ENCODE measurements around the gene COG2.

COG2 gene

DNA sequence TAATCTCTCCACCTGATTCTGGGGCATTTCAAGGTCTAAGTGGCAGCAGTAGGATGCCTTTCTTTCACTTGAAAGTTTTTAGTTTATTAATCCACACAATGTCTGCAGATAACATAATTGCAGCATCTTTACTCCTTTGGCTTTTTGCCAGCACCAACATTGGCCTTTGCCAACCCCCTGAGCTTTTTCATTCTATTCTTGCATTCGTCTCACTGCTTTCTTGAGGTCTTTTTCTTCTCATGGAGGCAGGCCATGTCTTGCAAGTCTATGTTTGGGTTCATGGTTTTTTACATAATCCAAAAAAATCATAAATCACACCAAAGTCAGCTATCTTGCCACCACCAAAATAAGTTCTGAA, 30.4 kb upstream of the COG2 start:
- ATAC-seq (replicated peaks; ENCODE audit: extremely low read depth, poor library complexity, severe bottlenecking) (no peak), DNase-seq (ENCODE audit: low spot score in 2 of 2) (no peak)
- Mint-ChIP-seq H3K9me3 (no peaks in the 10 kb centered on the region), H3K4me3 (no peak overlapping the region), H3K27ac (ENCODE audit: low read depth) (no peak overlapping the region), H3K27me3 (peaks cover 43% of the 10 kb centered on the region), H3K4me1 (no peaks in the 10 kb centered on the region), H3K36me3 (ENCODE audit: insufficient read depth) (no peaks in the 10 kb centered on the region)

DNA sequence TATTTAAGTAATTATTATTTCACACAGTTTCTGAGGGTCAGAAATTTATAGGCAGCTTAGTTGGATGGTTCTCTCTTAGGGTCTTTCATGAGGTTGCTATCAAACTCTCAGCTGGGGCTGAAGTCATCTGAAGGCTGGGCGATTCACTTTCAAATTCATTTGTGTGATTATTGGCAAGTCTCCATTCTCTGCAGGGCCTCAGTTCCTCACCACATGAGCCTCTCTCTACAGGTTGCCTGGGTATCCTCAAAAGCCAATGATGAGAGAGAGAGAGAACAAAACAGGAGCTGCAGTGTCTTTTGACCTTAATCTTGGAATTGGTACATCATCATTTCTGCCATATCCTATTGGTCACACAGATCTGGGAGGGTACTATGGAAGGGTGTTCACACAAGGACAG, 29.6 kb upstream of the COG2 start:
- no peak for ATAC-seq (replicated peaks; ENCODE audit: extremely low read depth, poor library complexity, severe bottlenecking)
- Mint-ChIP-seq H3K27ac (ENCODE audit: low read depth) (no peak overlapping the region), H3K27me3 (peaks cover 47% of the 10 kb centered on the region), H3K4me3 (no peak overlapping the region), H3K9me3 (no peaks in the 10 kb centered on the region), H3K4me1 (no peaks in the 10 kb centered on the region), H3K36me3 (ENCODE audit: insufficient read depth) (no peaks in the 10 kb centered on the region)
- DNase-seq (ENCODE audit: low spot score in 2 of 2): no peak

DNA sequence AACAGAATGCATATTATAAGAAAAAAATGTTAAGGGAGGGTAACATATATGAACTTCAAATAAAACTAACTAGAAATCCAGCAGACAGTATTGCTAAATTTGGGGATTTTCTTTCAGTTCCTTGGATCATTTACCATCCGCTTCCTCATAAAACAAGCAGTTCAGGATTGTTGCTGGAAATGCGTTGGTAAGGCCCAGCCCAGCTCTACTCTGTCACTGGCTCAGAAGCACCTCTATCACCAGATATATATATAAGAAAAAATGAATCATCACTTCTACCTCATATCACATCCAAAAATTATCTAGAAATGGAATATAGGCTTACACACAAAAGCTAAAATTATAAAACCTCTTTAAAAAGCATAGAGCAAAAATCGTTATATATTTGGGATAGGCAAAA, 28.2 kb upstream of the COG2 start:
- no peaks in the 10 kb centered on the region for H3K4me1 Mint-ChIP-seq
- no peaks in the 10 kb centered on the region for H3K9me3 Mint-ChIP-seq
- H3K27me3 Mint-ChIP-seq: peaks cover 61% of the 10 kb centered on the region

DNA sequence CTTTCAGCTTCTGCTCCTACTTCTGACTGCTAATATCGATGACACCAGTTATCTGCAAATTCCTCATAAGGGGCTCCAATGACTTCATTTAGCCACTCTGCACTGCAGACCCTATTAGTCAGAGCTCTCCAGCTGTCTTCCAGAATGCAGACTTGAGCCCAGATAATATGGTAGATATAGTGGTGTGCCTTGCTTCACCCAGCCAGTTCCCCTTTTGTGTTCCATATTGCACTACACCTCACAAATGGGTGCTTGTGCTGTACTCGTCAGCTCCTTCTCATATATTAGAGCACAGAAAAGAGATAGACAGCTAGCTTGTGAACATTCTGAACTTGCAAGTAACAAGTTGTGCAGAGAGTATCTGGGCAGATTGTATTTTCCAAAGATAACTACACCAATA, 23.7 kb upstream of the COG2 start:
- Mint-ChIP-seq H3K9me3 (no peaks in the 10 kb centered on the region), H3K27me3 (peaks cover 62% of the 10 kb centered on the region)

More for the DNA sequence above, 28.2 kb upstream of the COG2 start:
- ATAC-seq (replicated peaks; ENCODE audit: extremely low read depth, poor library complexity, severe bottlenecking) (no peak), DNase-seq (ENCODE audit: low spot score in 2 of 2) (no peak)
- Mint-ChIP-seq H3K27ac (ENCODE audit: low read depth) (no peak overlapping the region), H3K4me3 (no peak overlapping the region), H3K36me3 (ENCODE audit: insufficient read depth) (no peaks in the 10 kb centered on the region)

DNA sequence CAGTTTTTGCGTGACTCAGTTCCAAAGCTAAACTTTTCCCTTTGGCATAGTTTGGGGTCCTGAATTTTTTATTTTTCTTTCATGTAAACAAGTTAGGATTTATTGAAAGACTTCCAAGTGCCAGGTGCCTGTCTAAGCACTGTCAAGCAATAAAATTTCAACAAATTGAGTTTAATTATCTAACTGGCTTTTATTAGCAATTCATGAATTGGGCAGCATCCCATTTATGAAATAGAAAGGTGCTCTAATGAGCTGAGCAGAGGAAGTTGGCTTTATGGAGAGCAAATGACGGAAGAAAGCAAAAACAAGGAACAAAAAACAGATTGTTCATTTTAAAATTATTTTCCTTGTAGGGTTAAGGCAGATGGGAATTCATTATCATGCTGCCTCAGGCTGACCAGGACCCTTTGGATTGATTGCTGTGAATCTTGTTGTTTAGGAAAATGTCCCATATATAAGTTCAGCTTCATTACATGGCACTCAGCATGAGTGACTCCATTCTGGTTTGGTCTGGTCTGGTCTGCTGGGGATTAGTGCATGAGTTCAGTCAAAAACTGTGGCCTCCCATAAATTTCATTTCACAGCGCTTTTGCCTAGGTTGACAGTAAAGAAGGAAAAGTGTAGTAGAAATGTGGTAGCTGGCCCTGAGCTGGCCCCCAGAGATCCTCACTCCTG, 21.5 kb upstream of the COG2 start:
- no peaks in the 10 kb centered on the region for H3K9me3 Mint-ChIP-seq
- no peak overlapping the region for H3K27ac Mint-ChIP-seq (ENCODE audit: low read depth)
- H3K36me3 Mint-ChIP-seq (ENCODE audit: insufficient read depth): no peaks in the 10 kb centered on the region
- DNase-seq (ENCODE audit: low spot score in 2 of 2) (no peak), ATAC-seq (replicated peaks; ENCODE audit: extremely low read depth, poor library complexity, severe bottlenecking) (no peak)
- no peak overlapping the region for H3K4me3 Mint-ChIP-seq
- peaks cover 77% of the 10 kb centered on the region for H3K27me3 Mint-ChIP-seq
- no peaks in the 10 kb centered on the region for H3K4me1 Mint-ChIP-seq

More for the DNA sequence above, 23.7 kb upstream of the COG2 start:
- DNase-seq (ENCODE audit: low spot score in 2 of 2) (no peak), ATAC-seq (replicated peaks; ENCODE audit: extremely low read depth, poor library complexity, severe bottlenecking) (no peak)
- H3K4me3 Mint-ChIP-seq: no peak overlapping the region
- H3K4me1 Mint-ChIP-seq: no peaks in the 10 kb centered on the region
- no peak overlapping the region for H3K27ac Mint-ChIP-seq (ENCODE audit: low read depth)
- no peaks in the 10 kb centered on the region for H3K36me3 Mint-ChIP-seq (ENCODE audit: insufficient read depth)

DNA sequence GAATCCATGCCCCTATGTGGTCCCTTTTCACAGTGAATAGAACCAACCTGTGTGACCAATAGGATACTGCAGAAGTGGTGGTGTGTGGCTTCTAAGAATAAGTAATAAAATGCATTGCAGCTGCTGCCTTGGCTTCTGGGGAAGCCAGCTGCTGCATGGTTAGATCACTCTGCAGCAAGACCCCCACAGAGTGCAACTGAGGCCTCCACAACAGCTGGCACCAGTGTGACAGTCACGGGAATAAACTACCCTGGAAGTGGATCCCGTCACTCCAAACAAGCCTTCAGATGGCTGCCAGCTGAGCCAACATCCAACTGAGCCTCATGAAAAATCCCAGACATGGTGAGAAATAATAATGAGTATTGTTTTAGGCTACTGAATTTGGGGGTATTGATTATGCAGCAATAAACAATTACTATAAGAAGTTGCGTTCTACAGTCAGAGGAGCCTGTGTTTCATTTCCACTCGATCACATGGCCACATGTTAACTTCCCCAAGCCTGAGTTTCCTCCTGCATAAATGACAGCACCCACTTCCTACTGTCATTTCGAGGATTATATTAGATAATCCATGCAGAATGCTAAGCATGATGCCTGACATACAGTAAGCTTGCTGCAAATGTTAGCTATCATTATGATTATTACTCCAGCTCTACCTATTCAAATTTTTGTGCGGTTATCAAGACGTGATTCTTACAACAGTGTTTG, 20.8 kb upstream of the COG2 start:
- Mint-ChIP-seq H3K4me1 (no peaks in the 10 kb centered on the region), H3K36me3 (ENCODE audit: insufficient read depth) (no peaks in the 10 kb centered on the region), H3K4me3 (no peak overlapping the region), H3K27ac (ENCODE audit: low read depth) (no peak overlapping the region), H3K27me3 (peaks cover 70% of the 10 kb centered on the region), H3K9me3 (no peaks in the 10 kb centered on the region)
- no peak for DNase-seq (ENCODE audit: low spot score in 2 of 2)
- ATAC-seq (replicated peaks; ENCODE audit: extremely low read depth, poor library complexity, severe bottlenecking): no peak

- Mint-ChIP-seq H3K4me3 (no peak overlapping the region), H3K9me3 (no peaks in the 10 kb centered on the region), H3K27ac (ENCODE audit: low read depth) (no peak overlapping the region), H3K27me3 (peaks cover 66% of the 10 kb centered on the region), H3K36me3 (ENCODE audit: insufficient read depth) (no peaks in the 10 kb centered on the region), H3K4me1 (no peaks in the 10 kb centered on the region)
- DNase-seq (ENCODE audit: low spot score in 2 of 2): no peak
- no peak for ATAC-seq (replicated peaks; ENCODE audit: extremely low read depth, poor library complexity, severe bottlenecking)
Observed at GRCh38 chr1:230622151-230622550, 20.1 kb upstream of the COG2 start.

DNA sequence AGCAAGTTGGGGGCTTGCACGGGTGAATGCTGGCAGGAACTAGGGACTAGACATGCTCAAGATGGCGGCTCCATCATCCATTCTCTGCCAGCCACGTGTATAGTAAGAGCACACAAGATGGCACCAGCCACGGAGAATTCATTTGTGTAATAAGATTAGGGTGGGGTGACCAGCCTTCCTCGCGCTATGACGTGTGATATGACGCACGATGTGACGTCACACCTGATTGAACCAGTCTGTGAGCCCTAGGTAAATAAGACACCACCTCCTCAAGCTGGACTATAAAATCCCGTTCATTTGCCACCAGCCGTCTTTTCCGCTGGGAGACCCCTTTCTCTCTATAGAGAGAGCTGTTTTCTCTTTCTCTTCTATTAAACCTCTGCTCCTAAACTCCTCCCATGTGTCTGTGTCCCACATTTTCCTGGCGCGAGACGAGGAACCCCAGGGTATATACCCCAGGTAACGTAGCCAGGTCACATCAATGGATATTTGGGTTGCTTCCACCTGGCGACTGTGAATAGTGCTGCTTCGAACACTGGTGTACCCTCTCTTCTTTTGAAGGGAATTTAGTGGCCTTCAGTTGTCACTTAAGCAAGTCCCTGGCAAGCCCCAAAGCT, 18.1 kb upstream of the COG2 start:
- Mint-ChIP-seq H3K4me1 (no peaks in the 10 kb centered on the region), H3K36me3 (ENCODE audit: insufficient read depth) (no peaks in the 10 kb centered on the region), H3K27me3 (peaks cover 47% of the 10 kb centered on the region), H3K4me3 (no peak overlapping the region), H3K27ac (ENCODE audit: low read depth) (no peak overlapping the region), H3K9me3 (no peaks in the 10 kb centered on the region)
- no peak for DNase-seq (ENCODE audit: low spot score in 2 of 2)
- no peak for ATAC-seq (replicated peaks; ENCODE audit: extremely low read depth, poor library complexity, severe bottlenecking)

DNA sequence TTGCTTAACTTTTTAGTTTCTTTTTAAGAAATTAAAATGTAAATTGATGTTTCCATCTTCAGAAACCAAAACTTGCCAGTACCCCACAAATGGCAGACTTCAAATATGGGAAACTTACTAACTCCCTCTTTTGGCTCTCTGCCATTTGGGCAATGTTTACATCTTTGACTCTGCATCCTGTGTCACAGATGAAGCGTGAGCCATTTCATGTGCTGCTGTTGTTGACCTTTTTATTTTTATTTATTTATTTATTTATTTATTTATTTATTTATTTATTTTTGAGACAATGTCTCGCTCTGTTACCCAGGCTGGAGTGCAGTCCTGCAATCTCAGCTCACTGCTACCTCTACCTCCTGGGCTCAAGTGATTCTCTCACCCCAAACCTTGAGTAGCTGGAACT, 16.0 kb upstream of the COG2 start:
- H3K27me3 Mint-ChIP-seq: peaks cover 32% of the 10 kb centered on the region
- no peak overlapping the region for H3K27ac Mint-ChIP-seq (ENCODE audit: low read depth)
- no peaks in the 10 kb centered on the region for H3K9me3 Mint-ChIP-seq
- ATAC-seq (replicated peaks; ENCODE audit: extremely low read depth, poor library complexity, severe bottlenecking) (no peak), DNase-seq (ENCODE audit: low spot score in 2 of 2) (no peak)
- H3K4me3 Mint-ChIP-seq: no peak overlapping the region
- H3K36me3 Mint-ChIP-seq (ENCODE audit: insufficient read depth): no peaks in the 10 kb centered on the region
- no peaks in the 10 kb centered on the region for H3K4me1 Mint-ChIP-seq

- ATAC-seq (replicated peaks; ENCODE audit: extremely low read depth, poor library complexity, severe bottlenecking): no peak
- Mint-ChIP-seq H3K36me3 (ENCODE audit: insufficient read depth) (no peaks in the 10 kb centered on the region), H3K27ac (ENCODE audit: low read depth) (no peak overlapping the region), H3K9me3 (no peaks in the 10 kb centered on the region), H3K4me3 (no peak overlapping the region), H3K4me1 (no peaks in the 10 kb centered on the region), H3K27me3 (peaks cover 29% of the 10 kb centered on the region)
- DNase-seq (ENCODE audit: low spot score in 2 of 2): no peak
Observed at GRCh38 chr1:230627767-230628166, 14.5 kb upstream of the COG2 start.

DNA sequence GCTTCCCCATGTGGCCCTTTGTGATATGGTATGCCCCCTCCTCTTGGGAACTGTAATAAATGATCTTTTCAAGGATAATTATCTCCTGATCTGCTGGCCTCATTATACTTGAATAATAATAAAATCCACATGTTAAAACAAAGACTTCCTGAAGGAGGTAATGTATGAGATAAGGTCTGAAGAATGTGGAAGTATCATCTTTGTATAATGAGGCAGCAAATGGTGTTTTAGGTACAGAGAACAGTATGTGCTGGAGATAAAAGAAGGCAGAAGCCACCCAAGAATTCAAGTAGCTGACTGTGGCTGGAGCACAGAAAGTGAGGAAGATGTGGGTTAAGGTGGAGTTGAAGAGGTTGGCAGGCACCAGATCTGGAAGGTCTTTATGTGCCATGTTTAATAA, 12.8 kb upstream of the COG2 start:
- H3K27ac Mint-ChIP-seq (ENCODE audit: low read depth): no peak overlapping the region
- no peak for ATAC-seq (replicated peaks; ENCODE audit: extremely low read depth, poor library complexity, severe bottlenecking)
- H3K9me3 Mint-ChIP-seq: no peaks in the 10 kb centered on the region
- H3K27me3 Mint-ChIP-seq: peaks cover 12% of the 10 kb centered on the region
- DNase-seq (ENCODE audit: low spot score in 2 of 2): no peak
- H3K4me1 Mint-ChIP-seq: no peaks in the 10 kb centered on the region
- H3K36me3 Mint-ChIP-seq (ENCODE audit: insufficient read depth): no peaks in the 10 kb centered on the region
- H3K4me3 Mint-ChIP-seq: no peak overlapping the region

DNA sequence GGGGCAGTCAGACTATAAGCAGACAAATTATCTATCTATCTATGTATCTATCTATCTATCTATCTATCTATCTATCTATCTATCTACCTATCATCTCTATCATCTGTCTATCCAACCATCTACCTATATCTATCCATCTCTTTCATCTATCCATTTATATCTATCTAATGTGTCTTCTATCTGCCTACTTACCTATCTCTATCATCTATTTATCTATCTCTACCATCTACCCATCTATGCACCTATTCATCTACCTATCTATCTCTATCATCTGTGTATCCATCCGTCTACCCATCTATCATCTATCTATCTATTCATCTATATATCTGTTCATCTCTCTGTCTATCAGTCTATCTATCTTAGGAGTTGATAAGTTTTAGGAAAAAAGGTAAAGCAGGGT, 10.8 kb upstream of the COG2 start:
- DNase-seq (ENCODE audit: low spot score in 2 of 2): no peak
- Mint-ChIP-seq H3K36me3 (ENCODE audit: insufficient read depth) (no peaks in the 10 kb centered on the region), H3K9me3 (no peaks in the 10 kb centered on the region), H3K4me3 (no peak overlapping the region), H3K27ac (ENCODE audit: low read depth) (no peak overlapping the region), H3K27me3 (peaks cover 10% of the 10 kb centered on the region), H3K4me1 (no peaks in the 10 kb centered on the region)
- no peak for ATAC-seq (replicated peaks; ENCODE audit: extremely low read depth, poor library complexity, severe bottlenecking)

DNA sequence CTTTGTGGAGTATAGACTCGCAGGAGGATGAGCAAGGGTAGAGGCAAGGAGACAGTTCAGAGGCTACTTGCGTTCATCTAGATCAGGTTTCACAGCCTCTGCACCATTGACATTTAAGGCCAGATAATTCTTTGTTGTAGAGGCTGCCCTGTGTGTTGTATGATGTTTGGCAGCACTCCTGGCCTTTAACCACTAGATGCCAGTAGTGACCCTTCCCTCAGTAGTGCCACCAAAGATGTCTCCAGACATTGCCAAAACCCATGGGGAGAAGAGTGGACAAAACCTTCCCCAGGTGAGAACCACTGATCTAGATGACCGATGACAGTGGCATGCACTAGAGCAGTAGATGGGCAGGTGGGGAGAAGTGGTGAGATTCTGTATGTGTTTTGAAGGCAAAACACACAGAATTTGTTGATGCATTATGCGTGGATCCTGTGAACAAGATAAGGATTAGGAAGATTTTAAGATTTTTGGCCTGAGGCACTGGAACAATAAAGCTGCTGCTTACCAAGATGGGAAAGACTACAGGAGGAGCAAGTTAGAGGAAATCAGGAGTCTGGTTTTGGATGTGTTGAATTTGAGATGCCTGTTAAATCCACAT, 9.9 kb upstream of the COG2 start:
- DNase-seq (ENCODE audit: low spot score in 2 of 2): no peak
- no peak overlapping the region for H3K4me3 Mint-ChIP-seq
- no peaks in the 10 kb centered on the region for H3K4me1 Mint-ChIP-seq
- H3K27me3 Mint-ChIP-seq: peaks cover 19% of the 10 kb centered on the region
- no peak for ATAC-seq (replicated peaks; ENCODE audit: extremely low read depth, poor library complexity, severe bottlenecking)
- no peaks in the 10 kb centered on the region for H3K36me3 Mint-ChIP-seq (ENCODE audit: insufficient read depth)
- no peaks in the 10 kb centered on the region for H3K9me3 Mint-ChIP-seq
- H3K27ac Mint-ChIP-seq (ENCODE audit: low read depth): no peak overlapping the region
